Measurements from ENCODE around the gene CDS2. TPM values are rescaled to one million over a fixed set of nuclear protein-coding genes. Genes with fewer than 3 reads are reported as not detected.

Gene CDS2
- total RNA-seq, 4 donors from 2014 or later: 12.3 to 16.9 (median 14.7) TPM

DNA sequence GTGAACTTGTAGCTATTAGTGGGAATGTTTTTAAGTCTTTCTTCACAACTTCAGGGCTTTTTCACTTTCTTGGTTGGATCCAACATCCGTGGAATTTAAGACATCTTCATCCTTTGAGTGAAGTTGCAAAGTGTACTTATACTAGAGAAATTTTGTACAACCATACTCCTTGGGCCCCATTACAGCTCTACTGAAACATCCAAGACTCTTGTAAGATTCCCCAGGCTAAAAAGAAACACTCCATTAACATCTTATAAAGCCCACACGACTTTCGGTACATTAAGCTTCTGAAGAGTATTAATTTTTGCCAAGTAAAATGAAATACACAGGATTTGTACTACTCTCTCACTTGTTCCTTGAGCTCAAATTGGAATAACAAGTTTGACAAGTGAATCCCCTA is 12.4 kb upstream of the CDS2 start:
- intact Hi-C loops (cut with DNase I; ENCODE audit: low total_unique reads): no loop called here
- H3K4me3 ChIP-seq (ENCODE audit: low read depth, poor library complexity, severe bottlenecking): no peak overlapping the region
- WGBS, 2 donors: 58 to 84% methylated on average over 3 of the region's 3 CpGs
- no peak for DNase-seq (ENCODE audit: low spot score in 2 of 2)
- TF ChIP-seq CTCF (IDR thresholded peaks at IDR 0.05) (no peak), POLR2A (IDR thresholded peaks at IDR 0.05) (no peak)

DNA sequence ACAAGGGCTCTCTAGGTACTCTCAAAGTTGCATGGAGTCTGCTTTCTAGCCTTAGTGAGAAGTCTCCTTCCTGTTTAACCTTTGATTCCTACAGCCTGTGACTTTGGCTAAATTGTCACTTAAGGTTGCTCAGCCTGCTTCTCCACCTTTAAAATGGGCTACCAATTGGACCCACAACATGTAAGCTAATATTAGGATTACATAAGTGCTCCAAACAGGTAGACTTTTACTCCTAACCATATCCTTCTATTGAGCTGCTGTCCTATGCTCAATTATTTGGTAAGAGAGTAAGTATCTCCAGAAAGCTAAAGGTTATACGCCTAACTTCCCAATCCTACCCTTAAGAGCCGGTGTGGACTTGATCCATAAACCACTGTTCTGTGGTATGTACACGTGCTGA is 9.9 kb upstream of the CDS2 start:
- intact Hi-C loops (cut with DNase I; ENCODE audit: low total_unique reads): no loop called here
- TF ChIP-seq CTCF (IDR thresholded peaks at IDR 0.05) (no peak), POLR2A (IDR thresholded peaks at IDR 0.05) (no peak)
- H3K4me3 ChIP-seq (ENCODE audit: low read depth, poor library complexity, severe bottlenecking): no peak overlapping the region
- 57 to 75% methylated on average over 3 of the region's 3 CpGs for WGBS, 2 donors
- DNase-seq (ENCODE audit: low spot score in 2 of 2): no peak

- 7 to 8% methylated on average over 23 of the region's 23 CpGs for WGBS, 2 donors
- no peak for TF ChIP-seq CTCF (IDR thresholded peaks at IDR 0.05)
- TF ChIP-seq POLR2A (IDR thresholded peaks at IDR 0.05): no peak
- intact Hi-C loops (cut with DNase I; ENCODE audit: low total_unique reads): no loop called here
- no peak for DNase-seq (ENCODE audit: low spot score in 2 of 2)
- peak overlapping the region; percentile 53 for H3K4me3 ChIP-seq (ENCODE audit: low read depth, poor library complexity, severe bottlenecking)
These were observed 8.3 kb upstream of the CDS2 start for GRCh38 chr20:5118220-5119142.

GRCh38 chr20:5119143-5119434 is 7.7 kb upstream of the CDS2 start:
- no peak for DNase-seq (ENCODE audit: low spot score in 2 of 2)
- TF ChIP-seq CTCF (IDR thresholded peaks at IDR 0.05) (no peak), POLR2A (IDR thresholded peaks at IDR 0.05) (no peak)
- WGBS, 2 donors: 1% methylated on average over 11 to 15 of the region's 21 CpGs
- peak overlapping the region; percentile 53 for H3K4me3 ChIP-seq (ENCODE audit: low read depth, poor library complexity, severe bottlenecking)
- intact Hi-C loops (cut with DNase I; ENCODE audit: low total_unique reads): no loop called here

- peak; percentile 96 to 100 for DNase-seq (ENCODE audit: low spot score in 2 of 2)
- intact Hi-C loops (cut with DNase I; ENCODE audit: low total_unique reads): no loop called here
- H3K4me3 ChIP-seq (ENCODE audit: low read depth, poor library complexity, severe bottlenecking): peak within 1 kb of the TSS; percentile 53
- no peak for TF ChIP-seq POLR2A (IDR thresholded peaks at IDR 0.05)
- no peak for TF ChIP-seq CTCF (IDR thresholded peaks at IDR 0.05)
- 0 to 1% methylated on average over 20 to 45 of the region's 71 CpGs for WGBS, 2 donors
These were observed 7.2 kb upstream of the CDS2 start, which contains the start of gene PCNA for GRCh38 chr20:5119435-5120184. Gene PCNA, minus strand, starts transcription at chr20:5119958. Its CDS starts 160 bp downstream, at chr20:5119798.

Measured in lower leg skin (tissue), 4 donors.